GM12878 (cell line): Measurements from ENCODE around the gene PPP2R3B. TPM values are rescaled to one million over a fixed set of nuclear protein-coding genes. Genes with fewer than 3 reads are reported as not detected.

Experiments
- ATAC-seq: fragments of 200-7000 bp; cut with Tn5 transposase; 3 replicates; pipeline ENCODE4 v1.9.1; 2020; ENCODE audit warnings: mild to moderate bottlenecking, moderate library complexity
- BruUV-seq: library from RNA; stranded (reverse); fragments of 400-500 nt; replicated peaks from 2 replicates; lab custom pipeline; 2021; lab: Mats Ljungman, UMichigan
- CTCF ChIA-PET: fragments of 300-600 bp; sonication (Branson Sonifier 250); formaldehyde crosslinking; extraction: SDS; loops from one replicate; lab custom pipeline; 2021; ENCODE audit warnings: inconsistent platforms; lab: Yijun Ruan, JAX
- POLR2A ChIA-PET: fragments of 350-600 bp; formaldehyde crosslinking; extraction: SDS; loops from one replicate; lab custom pipeline; 2021; ENCODE audit warnings: inconsistent platforms; lab: Charles Lee
- RAD21 ChIA-PET: fragments of 300-600 bp; sonication (Branson Sonifier 250); formaldehyde crosslinking; loops from one replicate; lab custom pipeline; 2023; ENCODE audit warnings: antibody characterized with exemption; ENCODE audit not compliant: unreplicated experiment; lab: Charles Lee
- SMC1A ChIA-PET: fragments of 300-600 bp; sonication (Branson Sonifier 250); formaldehyde crosslinking; loops from one replicate; lab custom pipeline; 2023; ENCODE audit not compliant: unreplicated experiment, uncharacterized antibody; lab: Charles Lee
- DNase-seq: peaks from one replicate; pipeline ENCODE4 v3.0.0-alpha.2; 2011; ENCODE audit warnings: low read depth, low spot score
- FAIRE-seq: peaks from 3 replicates; lab custom pipeline; 2011; peaks lifted over from hg19 to GRCh38; lab: Jason Lieb, UNC
- H2AFZ ChIP-seq: 2 replicates; pipeline ENCODE4 v1.6.0; 2011; ENCODE audit warnings: low read depth, low read length, control low read depth; ENCODE audit not compliant: control insufficient read depth
- H3K27ac ChIP-seq: 2 replicates; pipeline ENCODE4 v1.5.1; 2011; ENCODE audit warnings: control low read depth; ENCODE audit not compliant: control insufficient read depth, insufficient read depth
- H3K27me3 ChIP-seq, 2 experiments: replicated peaks in 1 of 2; 2 replicates each; pipeline versions ENCODE4 v1.6.0 to v1.6.1; 2011; ENCODE audit warnings: low read length in 1 of 2; ENCODE audit not compliant: control insufficient read depth in 2 of 2, insufficient read depth in 2 of 2
- H3K36me3 ChIP-seq, 2 experiments: 2 replicates each; pipeline ENCODE4 v1.5.1; 2011; ENCODE audit warnings: low read length in 1 of 2; ENCODE audit not compliant: control insufficient read depth in 2 of 2, insufficient read depth in 2 of 2
- H3K4me1 ChIP-seq: 2 replicates; pipeline ENCODE4 v1.6.1; 2011; ENCODE audit warnings: mild to moderate bottlenecking, low read length, moderate library complexity, mixed read lengths; ENCODE audit not compliant: control insufficient read depth, insufficient read depth
- H3K4me2 ChIP-seq: 2 replicates; pipeline ENCODE4 v1.6.0; 2011; ENCODE audit warnings: control low read depth; ENCODE audit not compliant: control insufficient read depth, insufficient read depth
- H3K4me3 ChIP-seq: fragments of 200-600 bp; sonication (generic); 2 replicates; pipeline ENCODE4 v1.5.1; 2016
- H3K79me2 ChIP-seq: 2 replicates; pipeline ENCODE4 v1.6.0; 2011; ENCODE audit warnings: low read length; ENCODE audit not compliant: control insufficient read depth, insufficient read depth
- H3K9ac ChIP-seq: 2 replicates; pipeline ENCODE4 v1.8.0; 2011; ENCODE audit warnings: low read length, control low read depth, mixed read lengths; ENCODE audit not compliant: control insufficient read depth, insufficient read depth
- H3K9me3 ChIP-seq: replicated peaks from 3 replicates; pipeline ENCODE4 v1.5.1; 2011; ENCODE audit warnings: mild to moderate bottlenecking, low read length; ENCODE audit not compliant: control insufficient read depth, insufficient read depth
- H4K20me1 ChIP-seq: 2 replicates; pipeline ENCODE4 v1.6.0; 2011; ENCODE audit not compliant: control insufficient read depth, insufficient read depth
- BRCA1 ChIP-seq: IDR thresholded peaks from 2 replicates; pipeline ENCODE4 v1.6.1; 2011; ENCODE audit warnings: low read depth, low read length, improper control_type of control experiment
- CREB1 ChIP-seq: IDR thresholded peaks from 2 replicates; pipeline ENCODE4 v1.6.1; 2012; ENCODE audit warnings: low read depth, mild to moderate bottlenecking, inconsistent platforms
- FOXM1 ChIP-seq: IDR thresholded peaks from 2 replicates; pipeline ENCODE4 v1.6.1; 2012; ENCODE audit warnings: low read depth, mild to moderate bottlenecking, inconsistent platforms, low read length, moderate library complexity
- GATAD2B ChIP-seq: fragments of 450-650 bp; conservative IDR thresholded peaks from 2 replicates; pipeline ENCODE4 v1.6.1; 2017; ENCODE audit warnings: low read depth, mild to moderate bottlenecking, moderate library complexity
- JUNB ChIP-seq: IDR thresholded peaks from 2 replicates; pipeline ENCODE4 v1.6.1; 2016; ENCODE audit warnings: antibody characterized with exemption, mild to moderate bottlenecking
- MEF2A ChIP-seq: IDR thresholded peaks from 2 replicates; pipeline ENCODE4 v1.6.1; 2011; ENCODE audit warnings: low read depth, mild to moderate bottlenecking, low read length, moderate library complexity; ENCODE audit not compliant: insufficient read depth
- RB1 ChIP-seq: fragments of 450-650 bp; formaldehyde crosslinking; IDR thresholded peaks from 2 replicates; pipeline ENCODE4 v1.6.1; 2017; ENCODE audit warnings: mild to moderate bottlenecking, borderline replicate concordance
- SREBF2 ChIP-seq: IDR thresholded peaks from 2 replicates; pipeline ENCODE4 v1.6.1; 2012; ENCODE audit warnings: mild to moderate bottlenecking, low read length
- ZNF384 ChIP-seq: IDR thresholded peaks from 2 replicates; pipeline ENCODE4 v1.6.1; 2012; ENCODE audit warnings: low read depth, mild to moderate bottlenecking, low read length, improper control_type of control experiment, borderline replicate concordance
- WGBS: methylation state at CpG from one replicate; pipeline ENCODE4 v1.1.6; 2016; ENCODE audit warnings: low lambda C conversion rate; ENCODE audit not compliant: insufficient replicate concordance, insufficient coverage; ENCODE audit errors: missing lambda C conversion rate; 5-methylcytosine and 5-hydroxymethylcytosine counted together
- in situ Hi-C: fragments of 300-500 bp; cut with MboI; formaldehyde crosslinking; loops from 9 replicates; pipeline ENCODE4 v1.14.3; 2018; ENCODE audit warnings: mixed read lengths
- intact Hi-C: fragments of 100-400 bp; cut with micrococcal nuclease; formaldehyde crosslinking; loops from one replicate; pipeline ENCODE4 v1.14.2; 2022; ENCODE audit not compliant: unreplicated experiment
- polyA plus RNA-seq, 11 experiments: library from polyadenylated mRNA; depleted of rRNA in 4 of 11; unstranded in 6 of 11; stranded (reverse) in 5 of 11; fragments of >200 nt; fragmentation: Nextera tagmentation in 4 of 11; fragmentation: Illumina TruSeq in 1 of 11; extraction: Ambion mirVana in 4 of 11; extraction: Trizol in 1 of 11; gene quantifications; 1 replicate in 1 of 11; 2 replicates in 10 of 11; pipeline versions ENCODE4 v1.2.1 to v1.2.3, GENCODE V29; 2011 to 2016; ENCODE audit warnings: inconsistent platforms in 2 of 11, missing spikeins in 2 of 11, low read depth in 1 of 11
- total RNA-seq, 4 experiments: library from RNA; depleted of rRNA in 3 of 4; stranded (reverse); fragments of >200 nt in 3 of 4; fragmentation: Illumina TruSeq in 1 of 4; extraction: Trizol in 1 of 4; gene quantifications; 2 replicates each; pipeline versions ENCODE4 v1.2.1 to v1.2.3, GENCODE V29; 2013 to 2021
- TF ChIP-seq, protein P1 (sequence below): fragments of 450-650 bp; IDR thresholded peaks from 2 replicates; pipeline ENCODE4 v1.6.1; 2016; ENCODE audit warnings: mild to moderate bottlenecking
- TF ChIP-seq, protein P2 (sequence below): fragments of 450-650 bp; IDR thresholded peaks from 2 replicates; pipeline ENCODE4 v1.6.1; 2018; ENCODE audit warnings: mild to moderate bottlenecking, low read depth, moderate library complexity; ENCODE audit not compliant: partially characterized antibody
- TF ChIP-seq, protein P3 (sequence below): fragments of 450-650 bp; conservative IDR thresholded peaks from 2 replicates; pipeline ENCODE4 v1.6.1; 2017; ENCODE audit warnings: mild to moderate bottlenecking, moderate library complexity

The PPP2R3B gene
- total and polyA plus RNA-seq, 10 of the 15 experiments (the other 5 are each of a cell fraction or from before 2014, with no cell fraction given), result 0.11 to 34.3 (median 9.7) TPM; not detected in 1

DNA sequence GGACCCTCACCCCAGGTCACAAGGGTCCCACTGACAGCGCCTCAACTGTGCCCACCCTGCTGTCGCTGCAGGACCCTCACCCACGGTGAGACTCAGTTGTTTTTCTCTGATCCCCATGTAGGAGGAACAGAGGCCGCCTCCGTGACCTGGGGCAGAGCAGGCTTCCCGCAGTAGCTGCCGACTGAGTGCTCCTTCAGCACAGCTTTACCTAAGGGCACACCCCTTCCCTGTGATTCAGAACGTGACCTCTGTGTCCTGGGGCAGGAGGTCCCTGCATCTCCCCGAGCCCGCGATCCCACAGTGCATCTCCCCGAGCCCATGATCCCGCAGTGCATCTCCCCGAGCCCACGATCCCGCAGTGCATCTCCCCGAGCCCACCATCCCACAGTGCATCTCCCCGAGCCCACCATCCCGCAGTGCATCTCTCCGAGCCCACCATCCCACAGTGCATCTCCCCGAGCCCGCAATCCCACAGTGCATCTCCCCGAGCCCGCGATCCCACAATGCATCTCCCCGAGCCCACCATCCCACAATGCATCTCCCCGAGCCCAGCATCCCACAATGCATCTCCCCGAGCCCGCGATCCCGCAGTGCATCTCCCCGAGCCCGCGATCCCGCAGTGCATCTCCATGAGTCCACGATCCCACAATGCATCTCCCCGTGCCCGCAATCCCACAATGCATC is 23.6 kb downstream of the PPP2R3B start:
- intact Hi-C loops, result no loop called here
- no peak for ATAC-seq
- in situ Hi-C loops, result no loop called here
- ChIA-PET RAD21 (no interaction called here), SMC1A (no interaction called here), POLR2A (no interaction called here), CTCF (no interaction called here)
- Histone ChIP-seq H3K4me3 (no peak overlapping the region), H3K79me2 (no peaks in the 10 kb centered on the region), H3K27ac (no peak overlapping the region), H2AFZ (no peak overlapping the region), H3K4me2 (no peak overlapping the region), H3K9me3 (peaks cover 3% of the 10 kb centered on the region; the same call in 2 of the 3 replicates), H3K36me3 (no peaks in the 10 kb centered on the region), H4K20me1 (no peaks in the 10 kb centered on the region), H3K27me3 (no peaks in the 10 kb centered on the region), H3K4me1 (no peaks in the 10 kb centered on the region), H3K9ac (no peak overlapping the region)
- no peak for DNase-seq
- FAIRE-seq, result no peak
- TF ChIP-seq FOXM1, result no peak
- 70% methylated on average over 38 of the region's 38 CpGs for WGBS
- no TSS peak for BruUV-seq

DNA sequence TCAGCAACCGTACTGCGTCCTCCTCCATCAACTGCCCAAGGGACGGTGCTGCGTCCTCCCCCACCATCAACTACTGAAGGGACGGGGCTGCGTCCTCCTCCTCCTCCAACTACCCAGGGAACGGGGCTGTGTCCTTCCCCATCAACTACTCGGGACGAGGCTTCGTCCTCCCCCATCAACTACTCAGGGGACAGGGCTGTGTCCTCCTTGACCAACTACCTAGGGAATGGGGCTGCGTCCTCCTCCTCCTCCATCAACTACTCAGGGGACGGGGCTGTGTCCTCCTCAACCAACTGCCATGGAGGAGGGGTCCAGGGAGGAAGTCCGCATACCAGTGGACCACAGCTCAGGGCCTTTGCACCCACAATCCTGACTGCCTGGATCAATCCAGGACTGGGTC is 24.4 kb downstream of the PPP2R3B start:
- in situ Hi-C loops, result no loop called here
- H2AFZ ChIP-seq, result no peak overlapping the region
- H3K79me2 ChIP-seq, result no peaks in the 10 kb centered on the region
- H3K36me3 ChIP-seq, result no peaks in the 10 kb centered on the region
- intact Hi-C loops, result no loop called here
- H3K4me3 ChIP-seq, result no peak overlapping the region
- no peaks in the 10 kb centered on the region for H4K20me1 ChIP-seq
- BruUV-seq, result no TSS peak
- no peak overlapping the region for H3K4me2 ChIP-seq
- SMC1A ChIA-PET, result no interaction called here
- ATAC-seq, result no peak
- DNase-seq, result no peak
- H3K4me1 ChIP-seq, result no peaks in the 10 kb centered on the region
- H3K9me3 ChIP-seq, result peaks cover 3% of the 10 kb centered on the region; the same call in 2 of the 3 replicates
- CTCF ChIA-PET, result no interaction called here
- POLR2A ChIA-PET, result no interaction called here
- FAIRE-seq, result no peak
- H3K9ac ChIP-seq, result no peak overlapping the region
- H3K27ac ChIP-seq, result no peak overlapping the region
- WGBS, result 92% methylated on average over 13 of the region's 13 CpGs
- RAD21 ChIA-PET, result no interaction called here
- no peaks in the 10 kb centered on the region for H3K27me3 ChIP-seq
- no peak for TF ChIP-seq SREBF2
- no peak for TF ChIP-seq GATAD2B
- no peak for TF ChIP-seq JUNB
- TF ChIP-seq MEF2A, result no peak
- TF ChIP-seq CREB1, result no peak
- TF ChIP-seq RB1, result no peak
- TF ChIP-seq, protein P1, sequence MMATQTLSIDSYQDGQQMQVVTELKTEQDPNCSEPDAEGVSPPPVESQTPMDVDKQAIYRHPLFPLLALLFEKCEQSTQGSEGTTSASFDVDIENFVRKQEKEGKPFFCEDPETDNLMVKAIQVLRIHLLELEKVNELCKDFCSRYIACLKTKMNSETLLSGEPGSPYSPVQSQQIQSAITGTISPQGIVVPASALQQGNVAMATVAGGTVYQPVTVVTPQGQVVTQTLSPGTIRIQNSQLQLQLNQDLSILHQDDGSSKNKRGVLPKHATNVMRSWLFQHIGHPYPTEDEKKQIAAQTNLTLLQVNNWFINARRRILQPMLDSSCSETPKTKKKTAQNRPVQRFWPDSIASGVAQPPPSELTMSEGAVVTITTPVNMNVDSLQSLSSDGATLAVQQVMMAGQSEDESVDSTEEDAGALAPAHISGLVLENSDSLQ, result no peak
- TF ChIP-seq, protein P2, sequence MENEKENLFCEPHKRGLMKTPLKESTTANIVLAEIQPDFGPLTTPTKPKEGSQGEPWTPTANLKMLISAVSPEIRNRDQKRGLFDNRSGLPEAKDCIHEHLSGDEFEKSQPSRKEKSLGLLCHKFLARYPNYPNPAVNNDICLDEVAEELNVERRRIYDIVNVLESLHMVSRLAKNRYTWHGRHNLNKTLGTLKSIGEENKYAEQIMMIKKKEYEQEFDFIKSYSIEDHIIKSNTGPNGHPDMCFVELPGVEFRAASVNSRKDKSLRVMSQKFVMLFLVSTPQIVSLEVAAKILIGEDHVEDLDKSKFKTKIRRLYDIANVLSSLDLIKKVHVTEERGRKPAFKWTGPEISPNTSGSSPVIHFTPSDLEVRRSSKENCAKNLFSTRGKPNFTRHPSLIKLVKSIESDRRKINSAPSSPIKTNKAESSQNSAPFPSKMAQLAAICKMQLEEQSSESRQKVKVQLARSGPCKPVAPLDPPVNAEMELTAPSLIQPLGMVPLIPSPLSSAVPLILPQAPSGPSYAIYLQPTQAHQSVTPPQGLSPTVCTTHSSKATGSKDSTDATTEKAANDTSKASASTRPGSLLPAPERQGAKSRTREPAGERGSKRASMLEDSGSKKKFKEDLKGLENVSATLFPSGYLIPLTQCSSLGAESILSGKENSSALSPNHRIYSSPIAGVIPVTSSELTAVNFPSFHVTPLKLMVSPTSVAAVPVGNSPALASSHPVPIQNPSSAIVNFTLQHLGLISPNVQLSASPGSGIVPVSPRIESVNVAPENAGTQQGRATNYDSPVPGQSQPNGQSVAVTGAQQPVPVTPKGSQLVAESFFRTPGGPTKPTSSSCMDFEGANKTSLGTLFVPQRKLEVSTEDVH, result no peak
- TF ChIP-seq BRCA1, result no peak
- TF ChIP-seq, protein P3, sequence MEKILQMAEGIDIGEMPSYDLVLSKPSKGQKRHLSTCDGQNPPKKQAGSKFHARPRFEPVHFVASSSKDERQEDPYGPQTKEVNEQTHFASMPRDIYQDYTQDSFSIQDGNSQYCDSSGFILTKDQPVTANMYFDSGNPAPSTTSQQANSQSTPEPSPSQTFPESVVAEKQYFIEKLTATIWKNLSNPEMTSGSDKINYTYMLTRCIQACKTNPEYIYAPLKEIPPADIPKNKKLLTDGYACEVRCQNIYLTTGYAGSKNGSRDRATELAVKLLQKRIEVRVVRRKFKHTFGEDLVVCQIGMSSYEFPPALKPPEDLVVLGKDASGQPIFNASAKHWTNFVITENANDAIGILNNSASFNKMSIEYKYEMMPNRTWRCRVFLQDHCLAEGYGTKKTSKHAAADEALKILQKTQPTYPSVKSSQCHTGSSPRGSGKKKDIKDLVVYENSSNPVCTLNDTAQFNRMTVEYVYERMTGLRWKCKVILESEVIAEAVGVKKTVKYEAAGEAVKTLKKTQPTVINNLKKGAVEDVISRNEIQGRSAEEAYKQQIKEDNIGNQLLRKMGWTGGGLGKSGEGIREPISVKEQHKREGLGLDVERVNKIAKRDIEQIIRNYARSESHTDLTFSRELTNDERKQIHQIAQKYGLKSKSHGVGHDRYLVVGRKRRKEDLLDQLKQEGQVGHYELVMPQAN, result no peak
- TF ChIP-seq ZNF384, result no peak
